DOHH2 (cell line): ENCODE measurements around the gene STAT1.

Experiments
- H3F3A ChIP-seq: fragments of 200-600 bp; sonication (generic), shearing (Covaris generic); 2 replicates; pipeline ENCODE4 v1.6.0; 2016; ENCODE audit warnings: antibody characterized with exemption, mild to moderate bottlenecking; ENCODE audit not compliant: control insufficient read depth, insufficient read depth
- H3K27ac ChIP-seq: fragments of 200-600 bp; sonication (generic); 2 replicates; pipeline ENCODE4 v1.5.1; 2014; ENCODE audit warnings: low read depth, mild to moderate bottlenecking, low read length, moderate library complexity
- H3K27me3 ChIP-seq: fragments of 200-600 bp; sonication (generic); 2 replicates; pipeline ENCODE4 v1.6.1; 2014; ENCODE audit warnings: mild to moderate bottlenecking, low read length, mixed read lengths; ENCODE audit not compliant: control insufficient read depth
- H3K36me3 ChIP-seq: fragments of 200-600 bp; sonication (generic); 2 replicates; pipeline ENCODE4 v1.6.1; 2014; ENCODE audit warnings: mild to moderate bottlenecking, low read length, moderate library complexity, mixed read lengths; ENCODE audit not compliant: control insufficient read depth
- H3K4me1 ChIP-seq: fragments of 200-600 bp; sonication (generic); 2 replicates; pipeline ENCODE4 v1.6.1; 2014; ENCODE audit warnings: mild to moderate bottlenecking, low read length, mixed read lengths; ENCODE audit not compliant: control insufficient read depth
- H3K4me2 ChIP-seq: fragments of 200-600 bp; sonication (generic); 2 replicates; pipeline ENCODE4 v1.6.0; 2014; ENCODE audit warnings: mild to moderate bottlenecking, low read length, moderate library complexity
- H3K4me3 ChIP-seq: fragments of 200-600 bp; sonication (generic); 2 replicates; pipeline ENCODE4 v1.5.1; 2014; ENCODE audit warnings: mild to moderate bottlenecking, low read length, mixed read lengths
- H3K79me2 ChIP-seq: fragments of 200-600 bp; sonication (generic); 2 replicates; pipeline ENCODE4 v1.6.1; 2014; ENCODE audit warnings: mild to moderate bottlenecking, low read length, mixed read lengths; ENCODE audit not compliant: control insufficient read depth
- H3K9me2 ChIP-seq: fragments of 200-600 bp; sonication (generic); replicated peaks from 2 replicates; pipeline ENCODE4 v1.6.1; 2014; ENCODE audit warnings: mild to moderate bottlenecking, low read length, mixed read lengths; ENCODE audit not compliant: control insufficient read depth
- H3K9me3 ChIP-seq: fragments of 200-600 bp; sonication (generic); 2 replicates; pipeline ENCODE4 v1.6.1; 2014; ENCODE audit warnings: antibody characterized with exemption, low read length, mixed read lengths; ENCODE audit not compliant: control insufficient read depth, insufficient read depth
- H4K20me1 ChIP-seq: fragments of 200-600 bp; sonication (generic); 2 replicates; pipeline ENCODE4 v1.6.0; 2014; ENCODE audit warnings: low read depth, mild to moderate bottlenecking, antibody characterized with exemption, low read length, moderate library complexity; ENCODE audit not compliant: control insufficient read depth, insufficient read depth
- EZH2phosphoT487 ChIP-seq: fragments of 200-600 bp; sonication (generic); IDR thresholded peaks from 2 replicates; pipeline ENCODE4 v1.6.1; 2017; ENCODE audit warnings: borderline replicate concordance, mild to moderate bottlenecking, antibody characterized with exemption, low read length, moderate library complexity, mixed read lengths
- TF ChIP-seq, protein P1 (sequence below): fragments of 200-600 bp; sonication (generic); IDR thresholded peaks from one replicate; pipeline ENCODE4 v1.5.1; 2014; ENCODE audit warnings: antibody characterized with exemption, mild to moderate bottlenecking, low read depth, low read length; ENCODE audit not compliant: poor library complexity, severe bottlenecking

STAT1 gene

DNA sequence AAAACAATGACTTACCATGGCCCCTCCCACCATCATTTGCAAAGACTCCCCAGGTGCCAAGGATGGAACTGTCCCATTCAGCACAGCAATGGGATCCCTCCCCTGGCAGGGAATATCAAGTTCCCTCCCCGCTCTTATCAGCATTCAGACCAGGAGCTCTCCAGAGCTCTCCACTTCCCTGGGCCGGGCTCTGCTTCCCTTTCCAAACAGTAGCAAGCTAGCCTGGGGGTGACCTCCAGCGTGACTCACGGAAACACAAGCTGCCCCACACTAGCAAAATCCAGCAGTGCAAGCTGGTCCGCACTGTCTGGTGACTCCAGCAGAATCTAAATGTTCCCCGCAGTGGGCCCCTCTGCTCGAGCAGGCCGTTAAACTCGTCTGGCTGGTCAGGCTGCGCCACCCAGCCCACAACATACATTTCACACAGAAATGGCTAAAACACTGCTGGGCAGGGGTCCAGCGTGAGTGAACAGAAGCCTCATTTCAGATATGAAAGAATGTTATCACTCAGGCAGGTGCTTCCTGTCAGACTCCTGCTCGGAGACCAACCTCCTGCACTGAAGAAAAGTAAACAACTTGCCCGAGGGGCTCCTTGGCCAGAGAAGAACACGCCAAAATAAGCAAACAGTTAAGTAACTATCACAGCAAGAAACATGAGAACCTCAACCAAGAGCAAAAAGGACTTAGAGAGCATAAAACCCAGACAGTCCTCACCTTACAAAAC is 33.9 kb downstream of the STAT1 start:
- Histone ChIP-seq H4K20me1 (no peaks in the 10 kb centered on the region), H3K4me2 (no peak overlapping the region), H3K4me1 (no peaks in the 10 kb centered on the region), H3F3A (no peaks in the 10 kb centered on the region), H3K9me3 (no peaks in the 10 kb centered on the region), H3K27ac (no peak overlapping the region), H3K9me2 (no peaks in the 10 kb centered on the region), H3K4me3 (no peak overlapping the region), H3K36me3 (no peaks in the 10 kb centered on the region), H3K79me2 (no peaks in the 10 kb centered on the region), H3K27me3 (no peaks in the 10 kb centered on the region)
- TF ChIP-seq EZH2phosphoT487 = no peak
- TF ChIP-seq, protein P1, sequence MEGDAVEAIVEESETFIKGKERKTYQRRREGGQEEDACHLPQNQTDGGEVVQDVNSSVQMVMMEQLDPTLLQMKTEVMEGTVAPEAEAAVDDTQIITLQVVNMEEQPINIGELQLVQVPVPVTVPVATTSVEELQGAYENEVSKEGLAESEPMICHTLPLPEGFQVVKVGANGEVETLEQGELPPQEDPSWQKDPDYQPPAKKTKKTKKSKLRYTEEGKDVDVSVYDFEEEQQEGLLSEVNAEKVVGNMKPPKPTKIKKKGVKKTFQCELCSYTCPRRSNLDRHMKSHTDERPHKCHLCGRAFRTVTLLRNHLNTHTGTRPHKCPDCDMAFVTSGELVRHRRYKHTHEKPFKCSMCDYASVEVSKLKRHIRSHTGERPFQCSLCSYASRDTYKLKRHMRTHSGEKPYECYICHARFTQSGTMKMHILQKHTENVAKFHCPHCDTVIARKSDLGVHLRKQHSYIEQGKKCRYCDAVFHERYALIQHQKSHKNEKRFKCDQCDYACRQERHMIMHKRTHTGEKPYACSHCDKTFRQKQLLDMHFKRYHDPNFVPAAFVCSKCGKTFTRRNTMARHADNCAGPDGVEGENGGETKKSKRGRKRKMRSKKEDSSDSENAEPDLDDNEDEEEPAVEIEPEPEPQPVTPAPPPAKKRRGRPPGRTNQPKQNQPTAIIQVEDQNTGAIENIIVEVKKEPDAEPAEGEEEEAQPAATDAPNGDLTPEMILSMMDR = no peak

DNA sequence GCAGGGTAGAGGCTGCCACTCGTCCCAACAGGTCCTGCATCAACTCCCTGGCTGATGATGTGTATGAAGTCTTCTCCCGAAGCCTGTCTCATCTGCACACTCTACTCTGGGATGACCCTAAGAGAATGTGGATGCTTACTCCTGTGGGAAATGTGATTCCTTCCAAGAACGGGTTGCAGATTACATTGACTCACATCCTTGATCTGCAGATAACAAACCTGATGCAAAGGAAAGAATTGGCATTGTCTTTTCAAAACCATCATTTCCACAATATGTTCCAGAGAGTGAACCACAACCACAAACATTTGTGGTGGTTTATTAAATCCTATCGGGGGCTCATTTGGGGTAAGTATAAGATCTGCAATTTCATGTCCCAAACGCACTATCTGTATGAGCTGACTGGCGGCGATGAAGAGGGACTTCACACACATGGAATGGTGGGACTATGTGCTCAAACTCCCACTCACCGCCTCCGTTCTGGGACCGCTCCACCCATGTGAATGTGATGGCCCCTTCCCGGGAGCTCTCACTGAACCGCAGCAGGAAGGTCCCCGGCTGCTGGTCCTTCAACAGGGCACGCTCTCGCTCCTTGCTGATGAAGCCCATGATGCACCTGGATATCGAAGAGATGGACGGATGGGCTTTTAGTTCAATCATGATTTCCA is 35.5 kb downstream of the STAT1 start:
- H4K20me1 ChIP-seq = no peaks in the 10 kb centered on the region
- no peaks in the 10 kb centered on the region for H3F3A ChIP-seq
- no peaks in the 10 kb centered on the region for H3K79me2 ChIP-seq
- H3K27me3 ChIP-seq = no peaks in the 10 kb centered on the region
- H3K9me3 ChIP-seq = no peaks in the 10 kb centered on the region
- H3K9me2 ChIP-seq = no peaks in the 10 kb centered on the region
- H3K4me2 ChIP-seq = no peak overlapping the region
- H3K4me3 ChIP-seq = no peak overlapping the region
- no peak overlapping the region for H3K27ac ChIP-seq
- TF ChIP-seq, protein P1 = no peak
- TF ChIP-seq EZH2phosphoT487 = no peak
- no peaks in the 10 kb centered on the region for H3K4me1 ChIP-seq
- H3K36me3 ChIP-seq = no peaks in the 10 kb centered on the region

DNA sequence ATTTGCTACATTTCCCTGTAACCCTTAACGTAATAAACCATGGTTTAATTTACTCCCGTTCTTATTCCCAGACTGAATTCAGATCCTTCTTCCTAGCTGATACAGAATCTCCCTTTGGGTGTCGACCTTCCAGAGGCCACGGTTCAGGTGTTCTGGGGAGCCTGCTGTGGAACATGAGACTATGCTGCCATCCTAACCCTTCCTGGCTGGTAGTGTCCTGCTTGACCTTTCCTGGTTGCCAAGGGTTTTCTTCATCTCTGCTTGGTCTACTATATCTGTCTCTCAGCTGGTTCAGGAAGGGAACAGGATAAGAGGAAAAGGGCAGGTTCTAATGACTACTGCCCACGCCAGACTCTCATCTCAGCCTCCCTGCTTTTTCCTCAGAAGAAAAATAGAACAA is 36.5 kb downstream of the STAT1 start:
- no peaks in the 10 kb centered on the region for H4K20me1 ChIP-seq
- no peak overlapping the region for H3K4me3 ChIP-seq
- no peak overlapping the region for H3K27ac ChIP-seq
- TF ChIP-seq EZH2phosphoT487 = no peak
- TF ChIP-seq, protein P1 = no peak
- H3K27me3 ChIP-seq = no peaks in the 10 kb centered on the region
- no peaks in the 10 kb centered on the region for H3K36me3 ChIP-seq
- no peaks in the 10 kb centered on the region for H3F3A ChIP-seq
- no peaks in the 10 kb centered on the region for H3K9me2 ChIP-seq
- H3K9me3 ChIP-seq = no peaks in the 10 kb centered on the region
- H3K79me2 ChIP-seq = no peaks in the 10 kb centered on the region
- no peaks in the 10 kb centered on the region for H3K4me1 ChIP-seq
- H3K4me2 ChIP-seq = no peak overlapping the region
